HG03135 (cell line): ENCODE results near the gene CACNG1.
"Not testable (repeated sequence)": the region's sequence is repeated elsewhere in the genome, so short reads cannot be mapped to it uniquely, and the experiment has no call there.

ENCODE experiments used
- ATAC-seq: cut with Tn5 transposase; IDR thresholded peaks from one replicate; pipeline ENCODE4 v1.9.1; 2021; ENCODE audit warnings: mild to moderate bottlenecking, moderate library complexity; ENCODE audit not compliant: unreplicated experiment

CACNG1 gene

GRCh38 chr17:67078292-67078691 lies 33.9 kb downstream of the CACNG1 start:
- ATAC-seq, result no peak

- no peak for ATAC-seq
These were observed 35.1 kb downstream of the CACNG1 start for GRCh38 chr17:67079491-67079890.

GRCh38 chr17:67080804-67081203 lies 36.5 kb downstream of the CACNG1 start:
- no peak for ATAC-seq

GRCh38 chr17:67082107-67082506 lies 37.8 kb downstream of the CACNG1 start:
- peak; percentile 74 for ATAC-seq

- ATAC-seq, result no peak
These were observed 41.1 kb downstream of the CACNG1 start for GRCh38 chr17:67085406-67085805.

GRCh38 chr17:67088639-67089038 lies 44.3 kb downstream of the CACNG1 start:
- ATAC-seq, result no peak

- no peak for ATAC-seq
These were observed 46.0 kb downstream of the CACNG1 start for GRCh38 chr17:67090341-67090740.

- ATAC-seq, result no peak
These were observed 47.9 kb downstream of the CACNG1 start for GRCh38 chr17:67092291-67092690.

GRCh38 chr17:67092710-67093109 lies 48.4 kb downstream of the CACNG1 start:
- ATAC-seq, result not testable (repeated sequence)

GRCh38 chr17:67093348-67093747 lies 49.0 kb downstream of the CACNG1 start:
- ATAC-seq, result no peak

- not testable (repeated sequence) for ATAC-seq
These were observed 50.9 kb downstream of the CACNG1 start for GRCh38 chr17:67095291-67095690.

GRCh38 chr17:67095803-67096202 lies 51.4 kb downstream of the CACNG1 start:
- no peak for ATAC-seq

- ATAC-seq, result no peak
These were observed 52.3 kb downstream of the CACNG1 start for GRCh38 chr17:67096609-67097008.

GRCh38 chr17:67098006-67098405 lies 53.7 kb downstream of the CACNG1 start:
- ATAC-seq, result no peak

GRCh38 chr17:67104641-67105040 lies 60.3 kb downstream of the CACNG1 start:
- not testable (repeated sequence) for ATAC-seq

- ATAC-seq, result no peak
These were observed 60.9 kb downstream of the CACNG1 start for GRCh38 chr17:67105213-67105612.
